Ascending aorta (tissue), 2 donors: ENCODE data around the gene ABCC11. TPM values are rescaled to one million over a fixed set of nuclear protein-coding genes. Genes with fewer than 3 reads are reported as not detected.

Source experiments
- DNase-seq, 2 donors: peaks; one replicate each; pipeline ENCODE4 v3.0.0-alpha.2; 2019; ENCODE audit warnings: low spot score in 2 of 2
- H3K27ac ChIP-seq, 2 donors: fragments of 200-600 bp; sonication (generic); one replicate each; pipeline ENCODE4 v1.5.1; 2016 to 2017; ENCODE audit warnings: mild to moderate bottlenecking in 1 of 2
- H3K27me3 ChIP-seq: fragments of 200-600 bp; sonication (generic); one replicate; pipeline ENCODE4 v1.5.1; 2017
- H3K36me3 ChIP-seq, 2 donors: fragments of 200-600 bp; sonication (generic); one replicate each; pipeline ENCODE4 v1.5.1; 2016
- H3K4me1 ChIP-seq, 2 donors: fragments of 200-600 bp; sonication (generic); one replicate each; pipeline ENCODE4 v1.5.1; 2016 to 2017; ENCODE audit warnings: mild to moderate bottlenecking in 1 of 2
- H3K4me3 ChIP-seq, 2 donors: fragments of 200-600 bp; sonication (generic); one replicate each; pipeline ENCODE4 v1.5.1; 2016 to 2017; ENCODE audit warnings: mild to moderate bottlenecking in 1 of 2
- H3K9me3 ChIP-seq, 2 donors: fragments of 200-600 bp; sonication (generic); one replicate each; pipeline ENCODE4 v1.5.1; 2016
- intact Hi-C: fragments of 100-400 bp; cut with DNase I; formaldehyde crosslinking; loops from one replicate; pipeline ENCODE4 v1.15.1; 2023
- total RNA-seq: library from RNA; depleted of rRNA; stranded (reverse); fragments of >200 nt; gene quantifications from one replicate; pipeline ENCODE4 v1.1.0, GENCODE V29; 2016
- TF ChIP-seq, protein P1 (sequence below), 3 experiments: fragments of 200-600 bp in 2 of 3; fragments of 450-650 bp in 1 of 3; sonication (generic) in 2 of 3; IDR thresholded peaks; one replicate each; pipeline ENCODE4 v1.5.1; 2016 to 2019; ENCODE audit warnings: antibody characterized with exemption in 3 of 3, mild to moderate bottlenecking in 1 of 3, moderate library complexity in 1 of 3

Gene ABCC11
- total RNA-seq, 1 donor from 2014 or later, result not detected

GRCh38 chr16:48126801-48127644 is 120.3 kb downstream of the ABCC11 start:
- DNase-seq, result no peak
- Histone ChIP-seq H3K36me3 (no peaks in the 10 kb centered on the region), H3K4me3 (no peak overlapping the region), H3K9me3 (no peaks in the 10 kb centered on the region), H3K4me1 (no peaks in the 10 kb centered on the region), H3K27me3 (no peaks in the 10 kb centered on the region), H3K27ac (no peak overlapping the region)
- TF ChIP-seq, protein P1, sequence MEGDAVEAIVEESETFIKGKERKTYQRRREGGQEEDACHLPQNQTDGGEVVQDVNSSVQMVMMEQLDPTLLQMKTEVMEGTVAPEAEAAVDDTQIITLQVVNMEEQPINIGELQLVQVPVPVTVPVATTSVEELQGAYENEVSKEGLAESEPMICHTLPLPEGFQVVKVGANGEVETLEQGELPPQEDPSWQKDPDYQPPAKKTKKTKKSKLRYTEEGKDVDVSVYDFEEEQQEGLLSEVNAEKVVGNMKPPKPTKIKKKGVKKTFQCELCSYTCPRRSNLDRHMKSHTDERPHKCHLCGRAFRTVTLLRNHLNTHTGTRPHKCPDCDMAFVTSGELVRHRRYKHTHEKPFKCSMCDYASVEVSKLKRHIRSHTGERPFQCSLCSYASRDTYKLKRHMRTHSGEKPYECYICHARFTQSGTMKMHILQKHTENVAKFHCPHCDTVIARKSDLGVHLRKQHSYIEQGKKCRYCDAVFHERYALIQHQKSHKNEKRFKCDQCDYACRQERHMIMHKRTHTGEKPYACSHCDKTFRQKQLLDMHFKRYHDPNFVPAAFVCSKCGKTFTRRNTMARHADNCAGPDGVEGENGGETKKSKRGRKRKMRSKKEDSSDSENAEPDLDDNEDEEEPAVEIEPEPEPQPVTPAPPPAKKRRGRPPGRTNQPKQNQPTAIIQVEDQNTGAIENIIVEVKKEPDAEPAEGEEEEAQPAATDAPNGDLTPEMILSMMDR (IDR thresholded peaks at IDR 0.05), result no peak
- intact Hi-C loops, result no loop called here

- TF ChIP-seq, protein P1 (IDR thresholded peaks at IDR 0.05), result no peak
- Histone ChIP-seq H3K27me3 (no peaks in the 10 kb centered on the region), H3K27ac (no peak overlapping the region), H3K4me3 (no peak overlapping the region), H3K36me3 (no peaks in the 10 kb centered on the region), H3K4me1 (no peaks in the 10 kb centered on the region), H3K9me3 (no peaks in the 10 kb centered on the region)
- intact Hi-C loops, result no loop called here
- DNase-seq, result no peak
These were observed 121.5 kb downstream of the ABCC11 start for GRCh38 chr16:48125888-48126287.

GRCh38 chr16:48124266-48124665 is 123.1 kb downstream of the ABCC11 start:
- DNase-seq, result no peak
- Histone ChIP-seq H3K27me3 (no peaks in the 10 kb centered on the region), H3K27ac (no peak overlapping the region), H3K4me3 (no peak overlapping the region), H3K9me3 (no peaks in the 10 kb centered on the region), H3K36me3 (no peaks in the 10 kb centered on the region), H3K4me1 (no peaks in the 10 kb centered on the region)
- intact Hi-C loops, result no loop called here
- TF ChIP-seq, protein P1 (IDR thresholded peaks at IDR 0.05), result no peak

GRCh38 chr16:48123104-48123788 is 124.1 kb downstream of the ABCC11 start:
- peak in 1 of 2 donors; percentile 12 for DNase-seq
- H3K9me3 ChIP-seq, result no peaks in the 10 kb centered on the region
- H3K4me1 ChIP-seq, result no peaks in the 10 kb centered on the region
- H3K4me3 ChIP-seq, result no peak overlapping the region
- TF ChIP-seq, protein P1 (IDR thresholded peaks at IDR 0.05), result no peak
- H3K27ac ChIP-seq, result peak overlapping the region in 1 of 2 donors; percentile 32
- H3K36me3 ChIP-seq, result no peaks in the 10 kb centered on the region
- intact Hi-C loops, result no loop called here
- H3K27me3 ChIP-seq, result no peaks in the 10 kb centered on the region

- Histone ChIP-seq H3K27ac (no peak overlapping the region), H3K4me3 (no peak overlapping the region), H3K36me3 (no peaks in the 10 kb centered on the region), H3K27me3 (no peaks in the 10 kb centered on the region), H3K9me3 (no peaks in the 10 kb centered on the region), H3K4me1 (no peaks in the 10 kb centered on the region)
- TF ChIP-seq, protein P1 (IDR thresholded peaks at IDR 0.05), result no peak
- DNase-seq, result no peak
- intact Hi-C loops, result no loop called here
These were observed 126.1 kb downstream of the ABCC11 start for GRCh38 chr16:48121276-48121675.
